Activated CD4-positive, alpha-beta T cell treated with anti-CD3 and anti-CD28 coated beads, Interleukin-2, amount 10 ng/mL, durations not matched to agents 24 days and 14 days (primary cell): ENCODE measurements around the gene APOL6. TPM values are rescaled to one million over a fixed set of nuclear protein-coding genes. Genes with fewer than 3 reads are reported as not detected.

ENCODE experiments used
- DNase-seq: peaks from one replicate; pipeline ENCODE4 v3.0.0; 2022
- H3K27ac Mint-ChIP-seq: one replicate; pipeline ENCODE4 v1.8.0; 2022; ENCODE audit warnings: mild to moderate bottlenecking, mixed read lengths
- H3K27me3 Mint-ChIP-seq: one replicate; pipeline ENCODE4 v1.8.0; 2022; ENCODE audit warnings: mixed read lengths
- H3K36me3 Mint-ChIP-seq: one replicate; pipeline ENCODE4 v1.8.0; 2022; ENCODE audit warnings: low read depth, mild to moderate bottlenecking, mixed read lengths
- H3K4me1 Mint-ChIP-seq: one replicate; pipeline ENCODE4 v1.8.0; 2021; ENCODE audit warnings: mixed read lengths
- H3K4me3 Mint-ChIP-seq: one replicate; pipeline ENCODE4 v1.8.0; 2022; ENCODE audit warnings: mild to moderate bottlenecking, moderate library complexity, mixed read lengths
- H3K9me3 Mint-ChIP-seq: one replicate; pipeline ENCODE4 v1.8.0; 2021; ENCODE audit warnings: mixed read lengths
- intact Hi-C: fragments of 100-400 bp; cut with micrococcal nuclease; formaldehyde crosslinking; loops from one replicate; pipeline ENCODE4 v1.15.1; 2023
- total RNA-seq: library from RNA; stranded (reverse); gene quantifications from 2 replicates; pipeline ENCODE4 v1.2.3, GENCODE V29; 2022

The APOL6 gene
- total RNA-seq, 1 donor from 2014 or later, result 21.5 TPM

- H3K9me3 Mint-ChIP-seq, result peaks cover 6% of the 10 kb centered on the region
- intact Hi-C loops, result no loop called here
- H3K4me3 Mint-ChIP-seq, result no peak overlapping the region
- no peak overlapping the region for H3K27ac Mint-ChIP-seq
- no peaks in the 10 kb centered on the region for H3K4me1 Mint-ChIP-seq
- H3K36me3 Mint-ChIP-seq, result no peaks in the 10 kb centered on the region
- DNase-seq, result no peak
- peaks cover 5% of the 10 kb centered on the region for H3K27me3 Mint-ChIP-seq
These were observed 63.1 kb downstream of the APOL6 start for GRCh38 chr22:35711336-35711735.

GRCh38 chr22:35712672-35713071 lies 64.4 kb downstream of the APOL6 start:
- no peak for DNase-seq
- intact Hi-C loops, result no loop called here
- H3K36me3 Mint-ChIP-seq, result no peaks in the 10 kb centered on the region
- H3K27ac Mint-ChIP-seq, result no peak overlapping the region
- no peak overlapping the region for H3K4me3 Mint-ChIP-seq
- H3K4me1 Mint-ChIP-seq, result no peaks in the 10 kb centered on the region
- peaks cover 5% of the 10 kb centered on the region for H3K27me3 Mint-ChIP-seq
- H3K9me3 Mint-ChIP-seq, result peaks cover 6% of the 10 kb centered on the region

- Mint-ChIP-seq H3K36me3 (no peaks in the 10 kb centered on the region), H3K4me1 (no peaks in the 10 kb centered on the region), H3K27ac (no peak within 1 kb of the TSS), H3K27me3 (peaks cover 2% of the 10 kb centered on the region), H3K9me3 (peaks cover 6% of the 10 kb centered on the region), H3K4me3 (no peak within 1 kb of the TSS)
- DNase-seq, result no peak
- intact Hi-C loops, result no loop called here
These were observed 69.3 kb downstream of the APOL6 start, which contains the start of gene APOL5 for GRCh38 chr22:35717572-35717971. TSS of gene APOL5 (plus strand) at chr22:35717872. CDS start at chr22:35717872, 0 bp downstream.

Other genes with a start within 250 kb of the APOL6 start
- gene MCM5, start 248.3 kb upstream of the APOL6 start, total RNA-seq, result 334 and 343 TPM in 2 replicates
- gene RASD2, start 107.6 kb upstream of the APOL6 start, total RNA-seq, result 0.09 TPM in 1 of 2 replicates, not detected in the other
- gene MB, start 31.1 kb upstream of the APOL6 start, total RNA-seq, result 2.7 and 3.7 TPM in 2 replicates
- not detected in 2 replicates for gene APOL5, start 69.4 kb downstream of the APOL6 start, total RNA-seq